ENCODE measurements around the gene CENPH.

The CENPH gene

DNA sequence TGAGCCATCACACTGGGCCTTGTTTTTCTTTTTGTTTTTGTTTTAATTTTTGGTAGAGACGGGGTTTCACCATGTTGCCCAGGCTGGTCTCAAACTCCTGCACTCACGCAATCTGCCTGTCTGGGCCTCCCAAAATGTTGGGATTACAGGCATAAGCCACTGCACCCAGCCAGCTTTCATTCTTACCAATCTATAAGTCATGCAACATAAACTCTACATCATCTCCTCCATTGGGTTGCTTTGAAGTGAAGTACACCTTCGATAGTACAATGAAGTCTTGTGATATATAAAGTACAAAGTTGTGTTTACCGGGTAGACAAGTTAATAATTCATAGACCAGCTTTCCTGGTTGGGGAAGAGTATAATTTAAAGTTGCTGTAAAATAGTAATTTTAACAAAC, 36.5 kb downstream of the CENPH start:
- TF ChIP-seq REST (IDR thresholded peaks at IDR 0.05; ENCODE audit: insufficient read depth in 1 of 2, low read depth in 2 of 2, low read length in 2 of 2) (no peak), FOXP2 (optimal IDR thresholded peaks at IDR 0.05; ENCODE audit: borderline replicate concordance, extremely low read depth, extremely low read length, insufficient read depth) (no peak), SIN3A (IDR thresholded peaks at IDR 0.05; ENCODE audit: borderline replicate concordance, insufficient read depth, low read length) (no peak), TAF1 (IDR thresholded peaks at IDR 0.05; ENCODE audit: borderline replicate concordance, insufficient read depth, low read length) (no peak), POLR2AphosphoS5 (IDR thresholded peaks at IDR 0.05; ENCODE audit: low read depth, low read length) (no peak)

DNA sequence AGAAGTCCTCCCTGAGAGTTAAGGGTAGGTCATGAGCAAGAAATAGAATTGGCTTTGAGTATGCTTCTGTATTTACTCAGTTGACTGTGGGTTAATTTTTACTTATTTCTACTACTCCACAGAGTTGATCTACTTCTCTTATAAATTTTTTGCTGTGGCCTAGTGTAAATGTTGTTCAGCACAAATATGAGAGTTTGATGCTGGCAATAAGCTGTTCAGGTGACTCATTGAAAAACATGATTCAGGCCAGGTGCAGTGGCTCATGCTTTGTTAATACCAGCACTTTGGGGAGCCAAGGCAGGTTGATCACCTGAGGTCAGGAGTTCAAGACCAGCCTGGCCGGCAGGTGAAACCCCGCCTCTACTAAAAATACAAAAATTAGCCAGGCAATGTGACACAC, 40.8 kb downstream of the CENPH start:
- TF ChIP-seq SIN3A (IDR thresholded peaks at IDR 0.05; ENCODE audit: borderline replicate concordance, insufficient read depth, low read length) (no peak), POLR2AphosphoS5 (IDR thresholded peaks at IDR 0.05; ENCODE audit: low read depth, low read length) (no peak), TAF1 (IDR thresholded peaks at IDR 0.05; ENCODE audit: borderline replicate concordance, insufficient read depth, low read length) (no peak), REST (IDR thresholded peaks at IDR 0.05; ENCODE audit: insufficient read depth in 1 of 2, low read depth in 2 of 2, low read length in 2 of 2) (no peak), FOXP2 (optimal IDR thresholded peaks at IDR 0.05; ENCODE audit: borderline replicate concordance, extremely low read depth, extremely low read length, insufficient read depth) (no peak)

DNA sequence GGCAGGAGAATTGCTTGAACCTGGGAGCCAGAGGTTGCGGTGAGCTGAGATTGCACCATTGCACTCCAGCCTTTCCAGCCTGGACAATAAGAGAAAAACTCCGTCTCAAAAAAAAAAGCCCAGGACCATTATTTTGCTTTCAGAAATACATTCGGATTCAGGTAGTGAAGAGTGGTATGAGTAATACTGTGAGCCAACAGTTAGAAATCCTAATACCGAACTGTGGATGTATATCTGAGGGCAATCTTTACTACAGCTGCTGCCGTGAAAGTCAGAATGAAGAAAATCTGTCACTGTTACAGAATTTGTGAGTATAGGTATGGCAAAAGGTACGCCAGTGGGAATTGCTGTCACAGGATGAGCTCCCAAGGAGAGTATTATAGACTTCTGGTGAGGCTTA, 41.9 kb downstream of the CENPH start:
- no peak for TF ChIP-seq SIN3A (IDR thresholded peaks at IDR 0.05; ENCODE audit: borderline replicate concordance, insufficient read depth, low read length)
- no peak for TF ChIP-seq TAF1 (IDR thresholded peaks at IDR 0.05; ENCODE audit: borderline replicate concordance, insufficient read depth, low read length)
- no peak for TF ChIP-seq REST (IDR thresholded peaks at IDR 0.05; ENCODE audit: insufficient read depth in 1 of 2, low read depth in 2 of 2, low read length in 2 of 2)
- no peak for TF ChIP-seq FOXP2 (optimal IDR thresholded peaks at IDR 0.05; ENCODE audit: borderline replicate concordance, extremely low read depth, extremely low read length, insufficient read depth)
- TF ChIP-seq POLR2AphosphoS5 (IDR thresholded peaks at IDR 0.05; ENCODE audit: low read depth, low read length) = no peak

DNA sequence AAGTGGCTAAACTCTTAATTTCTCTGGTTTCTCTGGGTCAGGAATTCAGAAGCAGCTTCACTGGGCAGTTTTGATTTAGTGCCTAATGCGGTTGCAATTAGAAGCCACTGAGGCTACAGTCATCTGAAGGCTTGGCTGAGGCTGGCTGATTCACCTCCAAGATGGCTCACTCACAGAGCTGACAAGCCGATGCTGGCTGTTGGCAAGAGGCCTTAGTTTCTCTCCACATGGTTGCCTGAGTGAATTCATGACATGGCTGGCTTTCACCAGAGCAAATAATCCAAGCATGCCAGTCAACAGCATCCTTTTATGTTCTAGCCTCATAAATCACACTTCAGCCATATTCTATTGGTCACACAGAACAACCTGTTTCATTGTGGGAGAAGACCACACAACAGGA, 42.5 kb downstream of the CENPH start:
- no peak for TF ChIP-seq TAF1 (IDR thresholded peaks at IDR 0.05; ENCODE audit: borderline replicate concordance, insufficient read depth, low read length)
- TF ChIP-seq POLR2AphosphoS5 (IDR thresholded peaks at IDR 0.05; ENCODE audit: low read depth, low read length) = no peak
- TF ChIP-seq FOXP2 (optimal IDR thresholded peaks at IDR 0.05; ENCODE audit: borderline replicate concordance, extremely low read depth, extremely low read length, insufficient read depth) = no peak
- TF ChIP-seq SIN3A (IDR thresholded peaks at IDR 0.05; ENCODE audit: borderline replicate concordance, insufficient read depth, low read length) = no peak
- no peak for TF ChIP-seq REST (IDR thresholded peaks at IDR 0.05; ENCODE audit: insufficient read depth in 1 of 2, low read depth in 2 of 2, low read length in 2 of 2)

Data from PFSK-1 (cell line).